Colonic mucosa (tissue), 4 donors: ENCODE data around the gene RHBDD1. TPM values are rescaled to one million over a fixed set of nuclear protein-coding genes. Genes with fewer than 3 reads are reported as not detected.

Experiments used
- DNase-seq: peaks from one replicate; pipeline ENCODE4 v3.0.0-alpha.2; 2020
- H3K27ac ChIP-seq: fragments of 200-600 bp; one replicate; pipeline ENCODE4 v1.8.0; 2021
- H3K27me3 ChIP-seq: fragments of 200-600 bp; one replicate; pipeline ENCODE4 v1.8.0; 2021
- H3K36me3 ChIP-seq: fragments of 200-600 bp; one replicate; pipeline ENCODE4 v1.8.0; 2021
- H3K4me1 ChIP-seq: fragments of 200-600 bp; one replicate; pipeline ENCODE4 v1.8.0; 2021; ENCODE audit warnings: mild to moderate bottlenecking
- H3K4me3 ChIP-seq: fragments of 200-600 bp; one replicate; pipeline ENCODE4 v1.8.0; 2021
- H3K9ac ChIP-seq, 2 donors: one replicate each; pipeline ENCODE4 v1.7.0; 2013; ENCODE audit warnings: control low read depth in 2 of 2, low read depth in 2 of 2, low read length in 2 of 2
- H3K9me3 ChIP-seq: fragments of 200-600 bp; one replicate; pipeline ENCODE4 v1.8.0; 2021
- CTCF ChIP-seq: fragments of 200-600 bp; IDR thresholded peaks from one replicate; pipeline ENCODE4 v1.8.0; 2022; ENCODE audit warnings: antibody characterized with exemption, mild to moderate bottlenecking
- intact Hi-C: fragments of 100-400 bp; cut with DNase I; formaldehyde crosslinking; loops from one replicate; pipeline ENCODE4 v1.14.1; 2022
- total RNA-seq, 2 donors: library from RNA; stranded (reverse); fragmentation: NEBNext Ultra II Directional in 1 of 2; extraction: Animal tissue kit (Norgen Biotek cat#: 25700) in 1 of 2; gene quantifications; one replicate each; pipeline ENCODE4 v1.2.1, GENCODE V29; 2021
- donor health status: healthy.
- donor health status: DM: no; HTN: no; CAD: no.
- donor health status: DM: no; HTN: no; CAD: no.

RHBDD1 gene
- total RNA-seq, 2 donors from 2014 or later: 29.9 to 31.7 TPM

GRCh38 chr2:226903179-226903578, 67.3 kb downstream of the RHBDD1 start:
- Histone ChIP-seq H3K4me1 (no peaks in the 10 kb centered on the region), H3K36me3 (no peaks in the 10 kb centered on the region), H3K27me3 (no peaks in the 10 kb centered on the region), H3K27ac (no peak overlapping the region), H3K4me3 (no peak overlapping the region), H3K9me3 (no peaks in the 10 kb centered on the region), H3K9ac (no peak overlapping the region)
- intact Hi-C loops: no loop called here
- no peak for TF ChIP-seq CTCF
- DNase-seq: no peak

- intact Hi-C loops: no loop called here
- no peaks in the 10 kb centered on the region for H3K9me3 ChIP-seq
- H3K27me3 ChIP-seq: no peaks in the 10 kb centered on the region
- no peaks in the 10 kb centered on the region for H3K36me3 ChIP-seq
- no peak overlapping the region for H3K27ac ChIP-seq
- no peak for DNase-seq
- no peak overlapping the region for H3K4me3 ChIP-seq
- H3K4me1 ChIP-seq: peaks cover 5% of the 10 kb centered on the region
- no peak for TF ChIP-seq CTCF
- H3K9ac ChIP-seq: no peak overlapping the region
Measured at GRCh38 chr2:226904592-226904991, 68.7 kb downstream of the RHBDD1 start.

- Histone ChIP-seq H3K4me3 (no peak overlapping the region), H3K9ac (no peak overlapping the region), H3K4me1 (peaks cover 5% of the 10 kb centered on the region), H3K27me3 (no peaks in the 10 kb centered on the region), H3K9me3 (no peaks in the 10 kb centered on the region), H3K36me3 (no peaks in the 10 kb centered on the region), H3K27ac (no peak overlapping the region)
- DNase-seq: no peak
- no peak for TF ChIP-seq CTCF
- intact Hi-C loops: no loop called here
Measured at GRCh38 chr2:226905718-226906117, 69.9 kb downstream of the RHBDD1 start.

GRCh38 chr2:226906163-226906693, 70.4 kb downstream of the RHBDD1 start:
- Histone ChIP-seq H3K9ac (no peak overlapping the region), H3K27ac (no peak overlapping the region), H3K9me3 (no peaks in the 10 kb centered on the region), H3K4me3 (no peak overlapping the region), H3K27me3 (no peaks in the 10 kb centered on the region), H3K4me1 (peaks cover 5% of the 10 kb centered on the region), H3K36me3 (no peaks in the 10 kb centered on the region)
- intact Hi-C loops: no loop called here
- no peak for TF ChIP-seq CTCF
- no peak for DNase-seq

- Histone ChIP-seq H3K36me3 (no peaks in the 10 kb centered on the region), H3K4me3 (no peak overlapping the region), H3K9ac (no peak overlapping the region), H3K27me3 (no peaks in the 10 kb centered on the region), H3K4me1 (peaks cover 5% of the 10 kb centered on the region), H3K9me3 (no peaks in the 10 kb centered on the region), H3K27ac (peak overlapping the region; percentile 24)
- intact Hi-C loops: no loop called here
- DNase-seq: no peak
- no peak for TF ChIP-seq CTCF
Measured at GRCh38 chr2:226909126-226909525, 73.3 kb downstream of the RHBDD1 start.
